H1 (cell line): ENCODE data around the gene NPIPB8. TPM values are rescaled to one million over a fixed set of nuclear protein-coding genes. Genes with fewer than 3 reads are reported as not detected.

ENCODE experiments used
- CTCF ChIA-PET: fragments of 300-600 bp; sonication (Branson Sonifier 250); formaldehyde crosslinking; loops from one replicate; lab custom pipeline; 2021; ENCODE audit not compliant: partially characterized antibody; lab: Charles Lee
- POLR2A ChIA-PET: fragments of 300-600 bp; sonication (Branson Sonifier 250); formaldehyde crosslinking; loops from one replicate; lab custom pipeline; 2021; ENCODE audit warnings: inconsistent platforms; ENCODE audit not compliant: partially characterized antibody; lab: Charles Lee
- DNase-seq, 2 experiments: peaks; one replicate each; pipeline versions ENCODE4 v3.0.0 to v3.0.0-alpha.2; 2010 to 2022; ENCODE audit warnings: low spot score in 2 of 2, low read depth in 1 of 2, mixed read lengths in 1 of 2
- FAIRE-seq: peaks from 2 replicates; lab custom pipeline; 2011; peaks lifted over from hg19 to GRCh38; lab: Jason Lieb, UNC
- H2AFZ ChIP-seq: 2 replicates; pipeline ENCODE4 v1.8.1; 2012; ENCODE audit warnings: low read length, inconsistent platforms
- H2AK5ac ChIP-seq: 2 replicates; pipeline ENCODE4 v1.6.1; 2013; ENCODE audit warnings: low read depth, low read length
- H2BK120ac ChIP-seq: replicated peaks from 2 replicates; pipeline ENCODE3; 2013; ENCODE audit warnings: low read depth, low read length, inconsistent platforms
- H2BK12ac ChIP-seq: 2 replicates; pipeline ENCODE4 v1.6.1; 2013; ENCODE audit warnings: low read depth, low read length
- H2BK15ac ChIP-seq: 2 replicates; pipeline ENCODE4 v1.6.1; 2013; ENCODE audit warnings: low read length
- H2BK20ac ChIP-seq: 2 replicates; pipeline ENCODE4 v1.6.1; 2013; ENCODE audit warnings: low read length
- H2BK5ac ChIP-seq: 2 replicates; pipeline ENCODE4 v1.6.1; 2013; ENCODE audit warnings: low read depth, low read length
- H3K14ac ChIP-seq: 2 replicates; pipeline ENCODE4 v1.6.1; 2013; ENCODE audit warnings: inconsistent platforms; ENCODE audit not compliant: insufficient read length
- H3K18ac ChIP-seq: 2 replicates; pipeline ENCODE4 v1.6.1; 2013; ENCODE audit warnings: low read length; ENCODE audit errors: extremely low read depth
- H3K23ac ChIP-seq: 2 replicates; pipeline ENCODE4 v1.6.1; 2013; ENCODE audit warnings: inconsistent platforms; ENCODE audit not compliant: insufficient read length
- H3K23me2 ChIP-seq: 2 replicates; pipeline ENCODE4 v1.6.1; 2013; ENCODE audit warnings: low read depth, low read length
- H3K27ac ChIP-seq: 2 replicates; pipeline ENCODE4 v1.6.1; 2011; ENCODE audit warnings: low read depth, low read length, inconsistent platforms
- H3K27me3 ChIP-seq, 4 experiments: replicated peaks in 1 of 4; 1 replicate in 1 of 4; 2 replicates in 3 of 4; pipeline versions ENCODE4 v1.6.1 to v1.8.1; 2011 to 2013; ENCODE audit warnings: low read length in 3 of 4, mild to moderate bottlenecking in 3 of 4, inconsistent platforms in 2 of 4, mixed read lengths in 2 of 4, moderate library complexity in 1 of 4; ENCODE audit not compliant: control insufficient read depth in 3 of 4, insufficient read depth in 3 of 4; ENCODE audit errors: extremely low read depth in 1 of 4
- H3K36me3 ChIP-seq, 4 experiments: 2 replicates each; pipeline versions ENCODE4 v1.6.1 to v1.8.1; 2011 to 2013; ENCODE audit warnings: mild to moderate bottlenecking in 4 of 4, low read length in 3 of 4, moderate library complexity in 2 of 4, control low read depth in 1 of 4, inconsistent platforms in 1 of 4; ENCODE audit not compliant: insufficient read depth in 4 of 4, control insufficient read depth in 2 of 4
- H3K4ac ChIP-seq: replicated peaks from 2 replicates; pipeline ENCODE3; 2013; ENCODE audit warnings: low read length, low read depth, mixed read lengths, inconsistent platforms; ENCODE audit not compliant: insufficient read length
- H3K4me1 ChIP-seq, 4 experiments: replicated peaks in 1 of 4; 1 replicate in 1 of 4; 2 replicates in 3 of 4; pipeline versions ENCODE4 v1.6.1 to v1.8.1; 2011 to 2013; ENCODE audit warnings: low read length in 3 of 4, inconsistent platforms in 2 of 4, mixed read lengths in 1 of 4; ENCODE audit not compliant: insufficient read depth in 4 of 4, control insufficient read depth in 3 of 4
- H3K4me2 ChIP-seq, 2 experiments: 2 replicates each; pipeline versions ENCODE4 v1.6.1 to v1.8.1; 2011 to 2013; ENCODE audit warnings: low read depth in 2 of 2, low read length in 2 of 2, control low read depth in 1 of 2, inconsistent platforms in 1 of 2, mild to moderate bottlenecking in 1 of 2; ENCODE audit not compliant: insufficient read depth in 1 of 2
- H3K4me3 ChIP-seq, 4 experiments: fragments of 200-600, 300-600 bp in 1 of 4; sonication (generic), shearing (Covaris generic), sonication (Bioruptor Twin) in 1 of 4; 2 replicates each; pipeline versions ENCODE4 v1.5.1 to v1.8.1; 2011 to 2016; ENCODE audit warnings: low read length in 4 of 4, low read depth in 3 of 4, control low read depth in 2 of 4, inconsistent platforms in 2 of 4, mild to moderate bottlenecking in 2 of 4, mixed read lengths in 1 of 4, moderate library complexity in 1 of 4; ENCODE audit not compliant: insufficient read depth in 2 of 4; ENCODE audit errors: extremely low read depth in 1 of 4
- H3K56ac ChIP-seq: replicated peaks from 2 replicates; pipeline ENCODE3; 2013; ENCODE audit warnings: low read depth, mild to moderate bottlenecking, mixed read lengths, low read length, inconsistent platforms; ENCODE audit not compliant: insufficient read length
- H3K79me1 ChIP-seq: 2 replicates; pipeline ENCODE4 v1.6.1; 2013; ENCODE audit warnings: low read depth, low read length, control low read depth
- H3K79me2 ChIP-seq, 2 experiments: 2 replicates each; pipeline versions ENCODE4 v1.6.1 to v1.8.1; 2012 to 2013; ENCODE audit warnings: low read length in 2 of 2, mild to moderate bottlenecking in 2 of 2, inconsistent platforms in 1 of 2; ENCODE audit not compliant: insufficient read depth in 2 of 2, control insufficient read depth in 1 of 2
- H3K9ac ChIP-seq, 4 experiments: replicated peaks in 1 of 4; 1 replicate in 1 of 4; 2 replicates in 3 of 4; pipeline versions ENCODE4 v1.6.1 to v1.8.1; 2011 to 2013; ENCODE audit warnings: low read depth in 3 of 4, low read length in 3 of 4, control low read depth in 2 of 4, mild to moderate bottlenecking in 2 of 4, moderate library complexity in 2 of 4, inconsistent platforms in 1 of 4; ENCODE audit errors: extremely low read depth in 1 of 4
- H3K9me3 ChIP-seq, 2 experiments: 2 replicates each; pipeline versions ENCODE4 v1.6.1 to v1.8.1; 2012 to 2013; ENCODE audit warnings: mild to moderate bottlenecking in 2 of 2, moderate library complexity in 2 of 2, control low read depth in 1 of 2, inconsistent platforms in 1 of 2, low read depth in 1 of 2, low read length in 1 of 2, mixed read lengths in 1 of 2; ENCODE audit not compliant: insufficient read depth in 2 of 2
- H4K20me1 ChIP-seq, 2 experiments: replicated peaks in 1 of 2; 2 replicates each; pipeline versions ENCODE3 to v1.8.1; 2011 to 2013; ENCODE audit warnings: inconsistent platforms in 2 of 2, low read length in 2 of 2, mild to moderate bottlenecking in 1 of 2; ENCODE audit not compliant: insufficient read depth in 2 of 2, control insufficient read depth in 1 of 2
- H4K5ac ChIP-seq: 2 replicates; pipeline ENCODE4 v1.6.1; 2013; ENCODE audit warnings: low read length, low read depth, mixed read lengths, inconsistent platforms; ENCODE audit not compliant: insufficient read length
- H4K8ac ChIP-seq: 2 replicates; pipeline ENCODE4 v1.8.0; 2013; ENCODE audit warnings: mild to moderate bottlenecking, moderate library complexity, low read length, inconsistent platforms; ENCODE audit not compliant: insufficient read depth; ENCODE audit errors: extremely low read depth
- H4K91ac ChIP-seq: replicated peaks from 2 replicates; pipeline ENCODE3; 2013; ENCODE audit warnings: low read length, mixed read lengths, inconsistent platforms; ENCODE audit not compliant: insufficient read length
- EP300 ChIP-seq, 2 experiments: IDR thresholded peaks; 1 replicate in 1 of 2; 2 replicates in 1 of 2; pipeline ENCODE4 v1.6.1; 2011 to 2012; ENCODE audit warnings: low read depth in 2 of 2, low read length in 2 of 2, mild to moderate bottlenecking in 2 of 2, borderline replicate concordance in 1 of 2, inconsistent platforms in 1 of 2, moderate library complexity in 1 of 2
- HDAC6 ChIP-seq: IDR thresholded peaks from one replicate; pipeline ENCODE4 v1.7.1; 2012; ENCODE audit warnings: low read depth, mild to moderate bottlenecking, inconsistent platforms, low read length, moderate library complexity
- KDM1A ChIP-seq: fragments of 200-600, 300-600 bp; sonication (generic); IDR thresholded peaks from 2 replicates; pipeline ENCODE4 v1.7.1; 2016; ENCODE audit warnings: mild to moderate bottlenecking, low read length, borderline replicate concordance
- SP1 ChIP-seq: IDR thresholded peaks from 2 replicates; pipeline ENCODE4 v1.6.1; 2011; ENCODE audit warnings: low read depth, low read length
- WGBS, 2 experiments: shearing (Covaris generic) in 1 of 2; methylation state at CpG; one replicate each; pipeline versions ENCODE4 v1.1.6 to v1.1.7; 2013 to 2015; ENCODE audit warnings: low lambda C conversion rate in 2 of 2, mixed read lengths in 2 of 2, inconsistent platforms in 1 of 2, low coverage in 1 of 2, missing lambda C conversion rate in 1 of 2; ENCODE audit not compliant: insufficient replicate concordance in 2 of 2, insufficient coverage in 1 of 2, insufficient read length in 1 of 2; ENCODE audit errors: extremely low coverage in 1 of 2, missing lambda C conversion rate in 1 of 2; 5-methylcytosine and 5-hydroxymethylcytosine counted together
- polyA plus RNA-seq, 7 experiments: library from polyadenylated mRNA; depleted of rRNA in 3 of 7; stranded (reverse) in 5 of 7; unstranded in 2 of 7; fragments of >200 nt in 5 of 7; fragments of 200-250 nt in 2 of 7; gene quantifications; 1 replicate in 5 of 7; 2 replicates in 1 of 7; 4 replicates in 1 of 7; pipeline versions ENCODE4 v1.2.1 to v1.2.3, GENCODE V29; 2011 to 2013; ENCODE audit warnings: missing spikeins in 2 of 7, mixed read lengths in 2 of 7
- total RNA-seq: library from RNA; stranded (reverse); fragmentation: NEBNext Ultra II Directional; extraction: Animal tissue kit (Norgen Biotek cat#: 25700); gene quantifications from 2 replicates; pipeline ENCODE4 v1.2.1, GENCODE V29; 2021

The NPIPB8 gene
- total and polyA plus RNA-seq, 2 of the 8 experiments (the other 6 are each of a cell fraction or from before 2014, with no cell fraction given): 0.05 TPM; not detected in 1

- no peaks in the 10 kb centered on the region for H3K79me2 ChIP-seq
- 38% methylated on average over 3 of the region's 4 CpGs; no CpG with 5 or more reads in 1 of the 2 experiments for WGBS, 2 experiments
- no peak overlapping the region for H3K4me3 ChIP-seq
- no peak overlapping the region for H3K9ac ChIP-seq
- no peak overlapping the region for H3K4ac ChIP-seq
- ChIA-PET POLR2A (no interaction called here), CTCF (interaction anchor here (1.0 kb wide), 1 partner anchor 10 kb away, joined by 3 read pairs; no protein-coding TSS in a partner anchor)
- no peaks in the 10 kb centered on the region for H4K20me1 ChIP-seq
- no peak overlapping the region for H2BK5ac ChIP-seq
- H2AK5ac ChIP-seq: no peak overlapping the region
- H3K36me3 ChIP-seq: no peaks in the 10 kb centered on the region
- no peaks in the 10 kb centered on the region for H3K9me3 ChIP-seq
- no peak overlapping the region; the same call in 1 of the 2 replicates for H3K18ac ChIP-seq
- no peaks in the 10 kb centered on the region for H3K23me2 ChIP-seq
- H3K23ac ChIP-seq: no peak overlapping the region
- no peaks in the 10 kb centered on the region for H3K79me1 ChIP-seq
- H3K56ac ChIP-seq: no peak overlapping the region
- H3K27ac ChIP-seq: no peak overlapping the region
- no peak for TF ChIP-seq EP300 (IDR thresholded peaks at IDR 0.05; ENCODE audit: borderline replicate concordance in 1 of 2, low read depth in 2 of 2, low read length in 2 of 2)
- 0 out of 2 replicates have a peak, but pooled peaks have one; percentile 16 for TF ChIP-seq SP1
- TF ChIP-seq HDAC6: no peak
- TF ChIP-seq KDM1A: no peak
- no peak overlapping the region for H2BK12ac ChIP-seq
- no peak overlapping the region for H4K5ac ChIP-seq
- FAIRE-seq: no peak
- no peak overlapping the region for H2BK15ac ChIP-seq
- no peak overlapping the region for H3K14ac ChIP-seq
- no peak overlapping the region for H2AFZ ChIP-seq
- no peaks in the 10 kb centered on the region for H3K27me3 ChIP-seq
- 0 out of 2 replicates have a peak overlapping the region, but pooled peaks have one; percentile 3 for H4K8ac ChIP-seq
- no peak for DNase-seq
- no peak overlapping the region for H2BK120ac ChIP-seq
- H2BK20ac ChIP-seq: no peak overlapping the region
- no peak overlapping the region for H4K91ac ChIP-seq
- H3K4me1 ChIP-seq: peaks cover 2 to 5% (median 3%) of the 10 kb centered on the region in 4 experiments; a peak in 4 of 7 replicates
- H3K4me2 ChIP-seq: peak overlapping the region in 1 of 2 experiments; percentile 49; a peak in 2 of 4 replicates
Measured at GRCh38 chr16:28617874-28618273, 20.0 kb upstream of the NPIPB8 start.
